Measurements from ENCODE around the gene CFAP221.

Gene CFAP221

GRCh38 chr2:119575439-119575838 is 31.2 kb downstream of the CFAP221 start:
- no peak overlapping the region for H3K4me3 ChIP-seq (ENCODE audit: low read depth, low read length)
- TF ChIP-seq CTCF (IDR thresholded peaks at IDR 0.05; ENCODE audit: low read depth, low read length) = no peak
- no peak for DNase-seq (ENCODE audit: low read depth, low spot score)
- in situ Hi-C loops (cut with HindIII; ENCODE audit: low sequenced_read_pairs) = no loop called here

- TF ChIP-seq CTCF (IDR thresholded peaks at IDR 0.05; ENCODE audit: low read depth, low read length) = no peak
- no peak overlapping the region for H3K4me3 ChIP-seq (ENCODE audit: low read depth, low read length)
- in situ Hi-C loops (cut with HindIII; ENCODE audit: low sequenced_read_pairs) = no loop called here
- DNase-seq (ENCODE audit: low read depth, low spot score) = no peak
Observed at GRCh38 chr2:119579424-119580295, 35.4 kb downstream of the CFAP221 start.

- H3K4me3 ChIP-seq (ENCODE audit: low read depth, low read length) = no peak overlapping the region
- DNase-seq (ENCODE audit: low read depth, low spot score) = no peak
- in situ Hi-C loops (cut with HindIII; ENCODE audit: low sequenced_read_pairs) = no loop called here
- TF ChIP-seq CTCF (IDR thresholded peaks at IDR 0.05; ENCODE audit: low read depth, low read length) = no peak
Observed at GRCh38 chr2:119580550-119581072, 36.4 kb downstream of the CFAP221 start.

- no peak for DNase-seq (ENCODE audit: low read depth, low spot score)
- TF ChIP-seq CTCF (IDR thresholded peaks at IDR 0.05; ENCODE audit: low read depth, low read length) = no peak
- no peak overlapping the region for H3K4me3 ChIP-seq (ENCODE audit: low read depth, low read length)
- in situ Hi-C loops (cut with HindIII; ENCODE audit: low sequenced_read_pairs) = no loop called here
Observed at GRCh38 chr2:119583291-119583690, 39.0 kb downstream of the CFAP221 start.

- no peak for DNase-seq (ENCODE audit: low read depth, low spot score)
- in situ Hi-C loops (cut with HindIII; ENCODE audit: low sequenced_read_pairs) = no loop called here
- no peak overlapping the region for H3K4me3 ChIP-seq (ENCODE audit: low read depth, low read length)
- no peak for TF ChIP-seq CTCF (IDR thresholded peaks at IDR 0.05; ENCODE audit: low read depth, low read length)
Observed at GRCh38 chr2:119584469-119584868, 40.2 kb downstream of the CFAP221 start.

- TF ChIP-seq CTCF (IDR thresholded peaks at IDR 0.05; ENCODE audit: low read depth, low read length) = no peak
- in situ Hi-C loops (cut with HindIII; ENCODE audit: low sequenced_read_pairs) = no loop called here
- no peak for DNase-seq (ENCODE audit: low read depth, low spot score)
- H3K4me3 ChIP-seq (ENCODE audit: low read depth, low read length) = no peak overlapping the region
Observed at GRCh38 chr2:119586085-119586484, 41.8 kb downstream of the CFAP221 start.
